GM04504 (cell line): Measurements from ENCODE around the gene ZDBF2.
"Not testable (repeated sequence)": the region's sequence is repeated elsewhere in the genome, so short reads cannot be mapped to it uniquely, and the experiment has no call there.

ENCODE experiments used
- DNase-seq: peaks from one replicate; pipeline ENCODE4 v3.0.0-alpha.2; 2012; ENCODE audit warnings: low read depth

ZDBF2 gene

DNA sequence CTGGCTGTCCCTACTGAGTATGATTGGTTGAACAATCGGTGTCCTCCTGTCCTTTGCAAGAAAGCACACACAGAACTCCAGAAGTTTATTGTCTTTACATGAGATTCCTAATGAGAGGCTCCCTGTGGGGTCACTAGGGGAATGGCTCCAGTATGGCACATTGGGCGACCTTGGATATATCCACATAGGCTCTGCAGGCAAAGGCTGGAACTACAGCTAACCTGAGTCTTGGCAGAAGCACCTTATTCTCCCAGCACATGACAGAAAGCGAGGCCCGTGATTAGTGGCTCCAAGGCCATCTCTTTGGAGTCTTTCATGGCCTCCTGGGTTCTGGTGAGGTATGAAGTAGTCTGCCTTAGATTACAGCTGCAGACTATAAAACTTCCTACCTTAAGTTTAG is 49.0 kb downstream of the ZDBF2 start:
- no peak for DNase-seq

DNA sequence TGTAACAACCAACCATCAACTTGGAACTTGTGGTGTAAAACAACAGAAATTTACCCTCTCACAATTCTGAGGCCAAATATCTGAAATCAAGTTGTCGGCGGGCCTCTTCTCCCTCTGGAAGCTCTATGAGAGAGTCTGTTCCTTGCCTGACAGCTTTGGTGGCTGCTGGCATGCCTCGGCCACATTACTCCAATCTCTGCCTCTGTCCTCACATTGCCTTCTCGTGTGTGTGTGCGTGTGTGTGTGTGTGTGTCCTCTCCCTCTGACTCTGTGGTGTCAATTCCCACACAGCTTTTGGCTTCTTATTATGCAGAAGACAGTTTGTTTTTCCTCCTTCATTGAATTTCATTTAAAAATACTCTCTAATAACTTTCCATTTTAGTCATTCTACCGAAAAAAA is 50.4 kb downstream of the ZDBF2 start:
- DNase-seq = no peak

DNA sequence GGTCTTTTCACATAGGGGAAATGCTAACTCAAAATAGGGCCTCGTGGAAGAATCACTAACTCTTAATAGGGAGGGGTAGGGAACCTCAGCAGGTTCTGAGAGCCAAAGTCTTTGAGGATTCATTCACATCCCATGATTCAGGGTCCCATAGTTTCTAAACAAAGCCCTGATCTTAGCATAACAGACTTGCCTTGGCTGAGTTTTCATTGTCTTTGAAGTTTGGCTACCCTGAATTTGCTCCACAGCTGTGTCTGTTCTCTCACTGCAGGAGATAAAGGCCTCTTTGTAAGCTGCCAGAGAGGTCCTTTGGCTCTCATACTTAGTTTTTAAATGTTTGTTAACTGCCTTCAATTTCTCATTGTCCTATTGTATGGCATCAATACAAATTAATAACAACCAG is 54.5 kb downstream of the ZDBF2 start:
- no peak for DNase-seq

DNA sequence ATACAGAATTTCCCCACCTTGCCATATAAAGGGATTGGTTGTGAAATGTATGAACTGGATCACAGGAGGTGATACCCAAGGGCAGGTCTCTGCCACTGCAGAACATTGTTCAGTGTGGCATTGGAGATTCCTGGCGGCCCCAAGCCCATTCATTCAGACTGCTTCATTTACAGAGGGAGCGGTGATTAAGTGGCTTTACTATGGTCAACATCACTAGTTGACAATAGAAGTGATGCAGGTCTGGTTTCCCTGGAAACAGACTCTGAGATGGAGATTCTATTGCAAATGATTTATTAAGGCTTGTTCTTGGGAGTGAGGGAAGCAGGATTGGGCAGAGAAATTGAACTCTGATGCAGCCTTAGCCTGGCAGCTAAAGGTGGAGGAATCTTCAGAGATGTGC is 62.4 kb downstream of the ZDBF2 start:
- DNase-seq = no peak

DNA sequence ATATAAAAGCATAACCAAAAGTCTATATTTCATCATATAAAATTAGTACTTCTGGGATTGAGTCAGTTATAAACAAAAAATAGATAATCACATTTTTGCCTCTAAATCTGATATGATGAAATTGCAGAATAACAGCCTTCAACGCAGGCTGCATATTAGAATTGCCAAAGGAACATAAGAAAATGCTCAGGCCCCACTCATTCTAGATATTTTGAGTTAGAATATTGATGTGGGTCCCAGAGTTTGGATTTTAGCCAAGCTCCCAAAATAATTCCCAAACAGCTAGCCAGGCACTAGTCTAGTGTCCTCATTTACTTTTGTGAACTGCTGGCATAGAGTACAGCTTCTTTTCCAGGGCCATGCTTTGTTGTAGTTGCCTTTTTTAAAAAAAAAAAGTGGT is 63.5 kb downstream of the ZDBF2 start:
- DNase-seq = no peak

DNA sequence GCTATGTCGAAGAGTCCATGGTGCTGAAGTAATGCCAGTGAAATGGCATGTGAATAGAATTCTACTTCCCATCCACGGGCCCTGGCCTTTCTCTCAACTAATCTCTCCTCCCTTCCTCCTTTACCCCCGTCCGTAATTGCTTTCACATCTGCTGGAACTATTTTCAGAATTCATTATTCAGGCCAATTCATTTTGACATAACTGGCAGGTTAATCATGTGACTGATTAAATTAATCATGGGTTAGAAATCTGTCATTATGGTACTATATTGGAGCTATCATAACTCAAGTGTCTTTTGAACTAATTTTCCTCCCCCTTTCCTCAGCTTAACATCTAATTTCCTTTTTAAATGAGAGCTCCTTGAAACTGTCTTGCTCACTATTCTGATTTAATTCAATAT is 66.9 kb downstream of the ZDBF2 start:
- no peak for DNase-seq

DNA sequence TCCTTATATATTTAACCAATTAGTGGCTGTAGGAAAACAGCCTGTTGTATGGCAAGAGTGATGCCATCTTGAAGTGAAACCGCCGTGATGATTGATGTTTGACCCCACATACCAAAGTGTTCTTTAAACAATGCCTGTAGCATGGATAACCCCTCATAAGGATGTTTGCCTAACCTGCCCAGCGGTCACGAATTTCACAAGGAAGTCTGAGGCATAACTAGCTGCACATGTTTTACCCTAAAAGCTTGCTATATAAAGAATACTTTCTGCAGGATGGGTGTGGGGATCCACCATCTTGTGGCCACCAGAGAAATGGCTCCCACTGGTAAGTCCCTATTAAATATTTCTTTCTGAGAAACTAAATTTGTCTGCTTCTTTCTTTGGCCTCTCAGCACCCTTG is 68.7 kb downstream of the ZDBF2 start:
- DNase-seq = no peak

DNA sequence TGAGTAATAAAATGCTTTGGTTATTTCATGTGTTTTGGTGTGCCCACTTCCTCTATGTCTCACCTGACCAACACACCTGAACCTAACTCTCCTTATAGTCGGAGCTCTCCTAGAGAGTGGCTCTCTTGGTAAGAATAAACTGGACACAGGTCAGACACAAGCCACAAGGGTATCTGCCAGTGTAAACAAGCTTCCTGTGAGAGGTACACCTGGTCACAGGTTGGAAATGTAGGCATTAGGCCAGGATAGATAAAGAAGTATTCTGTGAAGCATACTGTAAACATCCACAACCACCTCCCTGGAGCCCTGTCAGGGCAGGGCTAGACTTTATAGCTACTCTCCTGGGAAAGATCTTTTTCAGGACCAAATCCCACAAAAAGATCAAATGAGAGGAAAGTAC is 69.4 kb downstream of the ZDBF2 start:
- no peak for DNase-seq

DNA sequence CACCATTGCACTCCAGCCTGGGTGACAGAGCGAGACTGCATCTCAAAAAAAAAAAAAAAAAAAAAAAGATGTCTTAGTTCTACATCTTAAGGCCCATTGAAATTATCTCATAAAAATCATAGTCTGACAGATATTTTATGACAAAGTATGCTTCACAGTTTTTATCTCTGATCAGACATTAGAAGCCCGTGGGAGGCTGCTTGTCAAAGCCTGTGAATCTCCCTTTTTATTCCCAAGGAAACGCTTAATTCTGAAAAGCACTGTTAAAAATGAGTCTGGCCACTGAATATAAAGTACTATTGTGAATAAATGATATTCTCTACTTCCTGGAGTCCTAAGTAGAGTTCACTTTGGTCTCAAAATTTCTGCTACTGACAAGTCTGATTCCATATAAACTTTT is 71.1 kb downstream of the ZDBF2 start:
- no peak for DNase-seq

DNA sequence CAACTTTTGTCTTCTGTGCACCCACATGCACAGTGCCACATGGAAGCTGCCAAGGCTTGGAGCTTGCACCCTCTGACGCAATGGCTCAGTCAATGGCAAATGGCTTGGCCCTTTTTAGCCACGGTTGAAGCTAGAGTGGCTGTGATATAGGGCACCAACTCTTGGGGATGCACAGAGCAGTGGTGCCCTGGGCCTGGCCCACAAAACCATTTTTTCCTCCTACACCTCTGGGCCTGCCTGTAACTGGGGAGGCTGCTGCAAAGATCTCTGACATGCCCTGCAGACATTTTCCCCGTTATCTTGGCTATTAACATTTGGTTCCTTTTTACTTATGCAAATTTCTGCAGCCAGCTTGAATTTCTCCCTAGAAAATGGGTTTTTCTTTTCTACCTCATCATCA is 74.9 kb downstream of the ZDBF2 start:
- DNase-seq = no peak

DNA sequence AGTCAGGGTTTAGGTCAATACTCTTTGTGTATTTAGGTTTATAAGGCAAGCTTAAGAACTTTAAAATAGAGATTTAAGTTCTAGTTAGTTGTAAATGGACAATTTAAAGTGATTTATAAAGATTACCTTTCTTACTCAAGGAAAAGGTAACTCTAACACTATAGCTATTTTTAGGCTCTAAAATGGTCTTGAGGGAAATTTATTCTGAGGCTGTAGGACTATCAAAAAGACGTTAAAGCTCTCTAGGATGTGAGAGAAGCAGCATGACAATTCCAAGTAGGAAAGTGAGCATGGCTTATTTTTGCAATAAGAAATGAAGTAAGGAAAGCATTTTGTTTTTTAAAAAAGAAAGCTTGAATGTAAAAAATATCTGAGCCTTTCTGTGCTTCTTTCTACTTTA is 78.1 kb downstream of the ZDBF2 start:
- DNase-seq = no peak

DNA sequence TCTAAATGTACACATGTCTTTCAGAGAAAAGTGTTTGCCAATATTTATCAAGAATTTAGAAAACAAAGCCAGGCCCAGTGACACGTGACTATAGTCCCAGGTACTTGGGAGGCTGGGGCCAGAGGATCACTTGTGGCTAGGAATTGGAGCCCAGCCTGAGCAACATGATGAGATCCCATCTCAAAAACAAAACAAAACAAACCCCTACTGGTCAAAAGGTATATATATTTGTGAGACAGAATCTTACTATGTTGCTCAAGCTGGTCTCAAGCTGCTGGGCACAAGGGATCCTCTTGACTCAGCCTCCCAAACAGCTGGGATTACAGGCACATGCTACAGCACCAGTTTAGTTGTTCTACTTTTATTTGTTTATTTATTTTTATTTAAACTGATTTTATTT is 79.2 kb downstream of the ZDBF2 start:
- no peak for DNase-seq

DNA sequence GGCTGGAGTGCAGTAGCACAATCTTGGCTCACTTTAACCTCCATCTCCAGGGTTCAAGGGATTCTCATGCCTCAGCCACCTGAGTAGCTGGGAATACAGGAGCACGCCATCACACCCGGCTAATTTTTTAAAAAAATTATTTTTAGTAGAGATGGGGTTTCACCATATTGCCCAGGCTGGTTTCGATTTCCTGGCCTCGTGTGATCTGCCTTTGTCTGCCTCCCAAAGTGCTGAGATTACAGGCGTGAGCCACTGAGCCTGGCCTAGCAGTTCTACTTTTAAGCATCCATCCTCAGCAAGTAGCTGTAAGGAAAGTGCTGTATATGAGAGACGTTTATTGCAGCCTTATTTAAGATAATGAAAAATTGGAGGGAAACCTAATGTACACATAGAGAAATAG is 79.7 kb downstream of the ZDBF2 start:
- no peak for DNase-seq

DNA sequence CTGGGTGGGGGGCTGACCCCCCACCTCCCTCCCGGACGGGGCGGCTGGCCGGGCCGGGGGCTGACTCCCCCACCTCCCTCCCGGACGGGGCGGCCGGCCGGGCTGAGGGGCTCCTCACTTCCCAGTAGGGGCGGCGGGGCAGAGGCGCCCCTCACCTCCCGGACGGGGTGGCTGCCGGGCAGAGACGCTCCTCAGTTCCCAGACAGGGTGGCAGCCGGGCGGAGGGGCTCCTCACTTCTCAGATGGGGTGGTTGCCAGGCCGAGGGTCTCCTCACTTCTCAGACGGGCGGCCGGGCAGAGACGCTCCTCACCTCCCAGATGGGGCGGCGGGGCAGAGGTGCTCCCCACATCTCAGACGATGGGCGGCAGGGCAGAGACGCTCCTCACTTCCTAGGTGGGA is 82.4 kb downstream of the ZDBF2 start:
- DNase-seq = not testable (repeated sequence)

DNA sequence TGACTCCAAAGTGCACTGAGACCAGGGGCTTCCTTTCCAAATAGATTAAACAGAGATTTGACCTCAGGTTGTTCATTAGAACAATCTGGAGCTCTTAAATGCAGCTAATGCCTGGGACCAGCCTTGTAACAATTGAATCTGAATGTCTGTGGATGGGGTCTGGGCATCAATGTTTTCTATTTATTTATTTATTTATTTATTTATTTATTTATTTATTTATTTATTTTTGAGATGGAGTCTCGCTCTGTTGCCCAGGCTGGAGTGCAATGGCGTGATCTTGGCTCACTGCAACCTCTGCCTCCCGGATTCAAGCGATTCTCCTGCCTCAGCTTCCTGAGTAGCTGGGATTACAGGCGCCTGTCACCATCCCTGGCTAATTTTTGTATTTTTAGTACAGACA is 86.4 kb downstream of the ZDBF2 start:
- not testable (repeated sequence) for DNase-seq

DNA sequence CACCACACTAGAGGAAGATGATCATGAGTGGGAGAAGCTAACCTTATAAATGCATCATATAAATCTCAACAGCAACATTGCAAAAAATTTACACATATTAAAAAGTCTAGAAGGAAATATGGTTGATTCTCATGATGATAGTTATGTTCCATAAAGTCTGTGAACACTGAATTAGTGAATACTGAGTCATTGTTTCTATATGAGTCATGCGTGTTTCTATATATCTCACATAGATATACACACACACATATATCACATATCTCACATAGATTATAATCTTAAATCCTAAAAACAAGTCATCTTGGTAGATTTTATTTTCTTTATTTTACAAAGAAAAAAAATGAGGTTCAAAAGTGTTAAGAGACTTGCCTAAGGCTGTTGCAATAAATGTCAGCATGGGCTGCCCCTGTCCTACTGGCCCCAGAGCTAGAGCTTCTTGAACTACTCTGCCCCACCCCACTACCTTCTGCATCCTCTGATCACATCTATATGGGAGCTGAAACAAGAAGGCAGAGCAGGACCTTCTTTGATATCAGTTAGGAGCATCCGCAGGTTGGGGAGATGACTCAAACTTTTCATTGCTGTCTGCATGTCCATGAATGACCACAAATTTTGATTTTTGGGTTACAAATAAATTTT is 87.1 kb downstream of the ZDBF2 start:
- DNase-seq = no peak
